OCI-LY1 (cell line): ENCODE results near the gene ACMSD.
"Not testable (repeated sequence)": the region's sequence is repeated elsewhere in the genome, so short reads cannot be mapped to it uniquely, and the experiment has no call there.

Experiments
- H2AFZ ChIP-seq: fragments of 200-600 bp; sonication (generic), shearing (Covaris generic); 2 replicates; pipeline ENCODE4 v1.6.0; 2014; ENCODE audit warnings: antibody characterized with exemption, mild to moderate bottlenecking, low read length
- H3F3A ChIP-seq: fragments of 200-600 bp; sonication (generic), shearing (Covaris generic); 2 replicates; pipeline ENCODE4 v1.6.0; 2014; ENCODE audit warnings: mild to moderate bottlenecking, antibody characterized with exemption, low read length, moderate library complexity; ENCODE audit not compliant: insufficient read depth
- H3K27ac ChIP-seq: fragments of 200-600 bp; sonication (generic); 2 replicates; pipeline ENCODE4 v1.5.1; 2014; ENCODE audit warnings: low read length, mixed run types, mild to moderate bottlenecking, low read depth; ENCODE audit not compliant: poor library complexity, severe bottlenecking
- H3K27me3 ChIP-seq: fragments of 200-600 bp; sonication (generic); 2 replicates; pipeline ENCODE4 v1.6.0; 2014; ENCODE audit warnings: antibody characterized with exemption, mild to moderate bottlenecking, low read length, moderate library complexity; ENCODE audit not compliant: insufficient read depth
- H3K36me3 ChIP-seq: fragments of 200-600 bp; sonication (generic); 2 replicates; pipeline ENCODE4 v1.6.1; 2014; ENCODE audit warnings: mild to moderate bottlenecking, antibody characterized with exemption, low read length, moderate library complexity, mixed read lengths; ENCODE audit not compliant: insufficient read depth
- H3K4me1 ChIP-seq: fragments of 200-600 bp; sonication (generic); 2 replicates; pipeline ENCODE4 v1.5.1; 2014; ENCODE audit warnings: mild to moderate bottlenecking, low read length, moderate library complexity; ENCODE audit not compliant: insufficient read depth, severe bottlenecking
- H3K4me2 ChIP-seq: fragments of 200-600 bp; sonication (generic), shearing (Covaris generic); 2 replicates; pipeline ENCODE4 v1.6.1; 2014; ENCODE audit warnings: low read length
- H3K4me3 ChIP-seq: fragments of 200-600 bp; sonication (generic); 2 replicates; pipeline ENCODE4 v1.5.1; 2014; ENCODE audit warnings: low read length, low read depth, mild to moderate bottlenecking, mixed read lengths; ENCODE audit not compliant: poor library complexity, severe bottlenecking
- H3K79me2 ChIP-seq: fragments of 200-600 bp; shearing (Covaris generic); 2 replicates; pipeline ENCODE4 v1.6.1; 2016; ENCODE audit warnings: mixed run types, low read length, mixed read lengths; ENCODE audit not compliant: insufficient read depth
- H3K9ac ChIP-seq: fragments of 200-600 bp; sonication (generic), shearing (Covaris generic); 2 replicates; pipeline ENCODE4 v1.6.1; 2014; ENCODE audit warnings: mild to moderate bottlenecking, low read length, mixed read lengths
- H3K9me2 ChIP-seq: fragments of 200-600 bp; sonication (generic), shearing (Covaris generic); 2 replicates; pipeline ENCODE4 v1.6.1; 2014; ENCODE audit warnings: low read depth, mild to moderate bottlenecking, low read length, mixed read lengths
- H3K9me3 ChIP-seq: fragments of 200-600 bp; shearing (Covaris generic); 2 replicates; pipeline ENCODE4 v1.6.1; 2014; ENCODE audit warnings: low read length, mixed read lengths
- H4K20me1 ChIP-seq: fragments of 200-600 bp; sonication (generic), shearing (Covaris generic); 2 replicates; pipeline ENCODE4 v1.6.0; 2016; ENCODE audit warnings: mild to moderate bottlenecking, low read length; ENCODE audit not compliant: insufficient read depth
- EZH2 ChIP-seq: fragments of 200-600 bp; sonication (generic), shearing (Covaris generic); IDR thresholded peaks from 2 replicates; pipeline ENCODE4 v1.8.0; 2017; ENCODE audit warnings: borderline replicate concordance, mixed run types, mild to moderate bottlenecking, antibody characterized with exemption, low read length, moderate library complexity, mixed read lengths
- TF ChIP-seq, protein P1 (sequence below): fragments of 200-600 bp; sonication (generic), shearing (Covaris generic); IDR thresholded peaks from 2 replicates; pipeline ENCODE4 v1.5.1; 2017; ENCODE audit warnings: mild to moderate bottlenecking, antibody characterized with exemption, low read length, moderate library complexity, mixed read lengths

Gene ACMSD

DNA sequence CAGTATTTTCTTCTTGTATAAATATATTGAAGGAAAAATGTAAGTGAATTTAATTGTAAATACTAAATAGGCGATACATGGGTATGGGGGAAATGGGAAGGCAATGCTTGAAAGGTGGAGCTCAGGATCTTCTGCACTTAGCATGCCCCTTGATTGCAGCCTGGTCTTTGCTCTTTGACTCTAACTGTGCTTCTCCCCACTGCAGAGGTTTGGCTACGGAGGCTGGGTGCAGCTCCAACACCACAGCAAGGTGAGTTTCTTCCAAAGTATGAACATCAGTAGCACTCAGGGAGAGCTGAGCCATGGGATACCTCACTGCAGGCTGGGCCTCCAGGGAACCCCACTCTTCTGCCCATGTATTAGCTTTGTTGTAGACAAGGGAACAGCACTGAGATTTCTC lies 6.6 kb downstream of the ACMSD start:
- Histone ChIP-seq H3K79me2 (no peaks in the 10 kb centered on the region), H3K36me3 (no peaks in the 10 kb centered on the region), H3K4me1 (no peaks in the 10 kb centered on the region), H3K9ac (no peak overlapping the region), H3F3A (no peaks in the 10 kb centered on the region), H3K27me3 (no peaks in the 10 kb centered on the region), H3K9me3 (no peaks in the 10 kb centered on the region), H3K4me3 (no peak overlapping the region), H3K27ac (no peak overlapping the region), H3K4me2 (no peak overlapping the region), H2AFZ (no peak overlapping the region), H4K20me1 (no peaks in the 10 kb centered on the region), H3K9me2 (no peaks in the 10 kb centered on the region)
- TF ChIP-seq, protein P1, sequence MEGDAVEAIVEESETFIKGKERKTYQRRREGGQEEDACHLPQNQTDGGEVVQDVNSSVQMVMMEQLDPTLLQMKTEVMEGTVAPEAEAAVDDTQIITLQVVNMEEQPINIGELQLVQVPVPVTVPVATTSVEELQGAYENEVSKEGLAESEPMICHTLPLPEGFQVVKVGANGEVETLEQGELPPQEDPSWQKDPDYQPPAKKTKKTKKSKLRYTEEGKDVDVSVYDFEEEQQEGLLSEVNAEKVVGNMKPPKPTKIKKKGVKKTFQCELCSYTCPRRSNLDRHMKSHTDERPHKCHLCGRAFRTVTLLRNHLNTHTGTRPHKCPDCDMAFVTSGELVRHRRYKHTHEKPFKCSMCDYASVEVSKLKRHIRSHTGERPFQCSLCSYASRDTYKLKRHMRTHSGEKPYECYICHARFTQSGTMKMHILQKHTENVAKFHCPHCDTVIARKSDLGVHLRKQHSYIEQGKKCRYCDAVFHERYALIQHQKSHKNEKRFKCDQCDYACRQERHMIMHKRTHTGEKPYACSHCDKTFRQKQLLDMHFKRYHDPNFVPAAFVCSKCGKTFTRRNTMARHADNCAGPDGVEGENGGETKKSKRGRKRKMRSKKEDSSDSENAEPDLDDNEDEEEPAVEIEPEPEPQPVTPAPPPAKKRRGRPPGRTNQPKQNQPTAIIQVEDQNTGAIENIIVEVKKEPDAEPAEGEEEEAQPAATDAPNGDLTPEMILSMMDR: no peak
- TF ChIP-seq EZH2: no peak

DNA sequence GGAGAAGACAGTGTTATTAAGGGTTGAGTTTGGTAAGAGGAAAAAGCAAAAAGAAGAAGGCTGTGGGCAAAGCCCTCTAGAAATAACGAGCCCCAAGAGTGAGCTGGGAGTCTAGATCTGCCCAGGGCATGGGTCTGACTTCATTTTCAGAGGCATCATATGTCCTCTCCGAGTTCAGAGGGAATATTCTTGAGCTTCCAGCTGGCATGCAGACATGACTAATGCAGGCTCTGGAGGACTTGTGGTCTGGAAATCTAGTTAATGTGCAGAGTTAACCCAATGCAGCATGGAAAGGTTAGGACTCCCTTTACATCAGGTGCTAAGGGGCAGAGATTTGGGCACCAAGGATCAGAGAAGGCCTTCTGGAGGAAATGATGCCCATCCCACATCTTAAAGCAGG lies 7.3 kb downstream of the ACMSD start:
- no peak for TF ChIP-seq EZH2
- TF ChIP-seq, protein P1: no peak
- H3K4me1 ChIP-seq: no peaks in the 10 kb centered on the region
- no peak overlapping the region for H2AFZ ChIP-seq
- H3K9ac ChIP-seq: no peak overlapping the region
- H3F3A ChIP-seq: no peaks in the 10 kb centered on the region
- H3K9me2 ChIP-seq: no peaks in the 10 kb centered on the region
- H3K27me3 ChIP-seq: no peaks in the 10 kb centered on the region
- no peaks in the 10 kb centered on the region for H3K79me2 ChIP-seq
- no peaks in the 10 kb centered on the region for H3K36me3 ChIP-seq
- no peak overlapping the region for H3K27ac ChIP-seq
- H3K4me3 ChIP-seq: no peak overlapping the region
- H4K20me1 ChIP-seq: no peaks in the 10 kb centered on the region
- no peaks in the 10 kb centered on the region for H3K9me3 ChIP-seq
- H3K4me2 ChIP-seq: no peak overlapping the region

DNA sequence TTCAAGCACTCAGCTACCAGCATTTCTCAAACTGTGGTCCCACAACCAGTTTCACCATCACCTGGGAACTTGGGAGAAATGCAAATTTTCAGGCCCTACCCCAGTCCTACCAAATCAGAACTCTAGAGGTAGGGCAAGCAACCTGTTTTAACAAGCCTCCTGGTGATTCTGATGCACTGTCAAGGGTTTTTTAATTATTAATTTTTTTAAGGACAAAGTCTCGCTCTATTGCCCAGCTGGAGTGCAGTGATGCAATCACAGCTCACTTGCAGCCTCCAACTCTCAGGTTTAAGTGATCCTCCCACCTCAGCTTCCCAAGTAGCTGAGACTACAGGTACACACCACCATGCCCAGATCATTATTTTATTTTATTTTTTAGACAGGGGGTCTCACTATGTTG lies 7.8 kb downstream of the ACMSD start:
- no peaks in the 10 kb centered on the region for H3K79me2 ChIP-seq
- no peaks in the 10 kb centered on the region for H4K20me1 ChIP-seq
- no peak overlapping the region for H3K4me2 ChIP-seq

DNA sequence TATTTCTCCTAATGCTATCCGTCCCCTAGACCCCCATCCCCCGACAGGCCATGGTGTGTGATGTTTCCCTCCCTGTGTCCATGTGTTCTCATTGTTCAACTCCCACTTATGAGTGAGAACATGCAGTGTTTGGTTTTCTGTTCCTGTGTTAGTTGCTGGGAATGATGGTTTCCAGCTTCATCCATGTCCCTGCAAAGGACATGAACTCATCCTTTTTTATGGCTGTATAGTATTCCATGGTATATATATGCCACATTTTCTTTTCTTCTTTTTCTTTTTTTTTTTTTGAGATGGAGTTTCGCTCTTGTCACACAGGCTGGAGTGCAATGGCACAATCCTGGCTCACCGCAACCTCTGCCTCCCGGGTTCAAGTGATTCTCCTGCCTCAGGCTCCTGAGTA lies 9.2 kb downstream of the ACMSD start:
- H3F3A ChIP-seq, H3K79me2 ChIP-seq, H3K9me3 ChIP-seq, H3K9me2 ChIP-seq, H3K27me3 ChIP-seq, H4K20me1 ChIP-seq, H2AFZ ChIP-seq, H3K4me1 ChIP-seq, H3K4me2 ChIP-seq, H3K27ac ChIP-seq, H3K9ac ChIP-seq, H3K4me3 ChIP-seq, H3K36me3 ChIP-seq: not testable (repeated sequence)

More for the DNA sequence above, 7.8 kb downstream of the ACMSD start:
- H3F3A ChIP-seq: no peaks in the 10 kb centered on the region
- no peak overlapping the region for H3K9ac ChIP-seq
- no peak overlapping the region for H3K4me3 ChIP-seq
- TF ChIP-seq, protein P1: no peak
- no peak for TF ChIP-seq EZH2
- no peaks in the 10 kb centered on the region for H3K9me2 ChIP-seq
- H3K36me3 ChIP-seq: no peaks in the 10 kb centered on the region
- H3K27me3 ChIP-seq: no peaks in the 10 kb centered on the region
- no peak overlapping the region for H2AFZ ChIP-seq
- H3K9me3 ChIP-seq: no peaks in the 10 kb centered on the region
- H3K4me1 ChIP-seq: no peaks in the 10 kb centered on the region
- H3K27ac ChIP-seq: no peak overlapping the region
